CD4-positive, alpha-beta memory T cell (primary cell): ENCODE measurements around the gene SENP5. TPM values are rescaled to one million over a fixed set of nuclear protein-coding genes. Genes with fewer than 3 reads are reported as not detected.

ENCODE experiments used
- CTCF ChIA-PET: fragments of 350-600 bp; sonication (Branson Sonifier 250); formaldehyde crosslinking; loops from one replicate; lab custom pipeline; 2021; ENCODE audit warnings: inconsistent platforms; ENCODE audit not compliant: partially characterized antibody; lab: Charles Lee
- POLR2A ChIA-PET: fragments of 350-600 bp; sonication (Branson Sonifier 250); formaldehyde crosslinking; loops from one replicate; lab custom pipeline; 2021; ENCODE audit not compliant: partially characterized antibody; lab: Charles Lee
- DNase-seq, 5 donors: peaks; one replicate each; pipeline versions ENCODE4 v3.0.0 to v3.0.0-alpha.2; 2020 to 2022; ENCODE audit warnings: mixed read lengths in 1 of 5
- H3K27ac ChIP-seq: one replicate; pipeline ENCODE4 v1.7.0; 2013; ENCODE audit warnings: low read depth, low read length
- H3K27me3 ChIP-seq: 2 replicates; pipeline ENCODE4 v1.7.0; 2013; ENCODE audit warnings: mild to moderate bottlenecking, low read length, moderate library complexity; ENCODE audit not compliant: insufficient read depth
- H3K36me3 ChIP-seq: 2 replicates; pipeline ENCODE4 v1.7.0; 2013; ENCODE audit warnings: mild to moderate bottlenecking, low read length, moderate library complexity; ENCODE audit not compliant: insufficient read depth
- H3K4me1 ChIP-seq: 2 replicates; pipeline ENCODE4 v1.7.0; 2013; ENCODE audit warnings: mild to moderate bottlenecking, low read length, moderate library complexity; ENCODE audit not compliant: insufficient read depth
- H3K4me3 ChIP-seq, 2 donors: one replicate each; pipeline ENCODE4 v1.7.0; 2013; ENCODE audit warnings: low read length in 2 of 2, mild to moderate bottlenecking in 1 of 2
- H3K9me3 ChIP-seq, 2 donors: one replicate each; pipeline ENCODE4 v1.7.0; 2013; ENCODE audit warnings: low read length in 2 of 2, control low read depth in 1 of 2; ENCODE audit not compliant: control insufficient read depth in 1 of 2
- H3K27ac Mint-ChIP-seq, 7 donors: one replicate each; pipeline ENCODE4 v1.8.0; 2020 to 2021; ENCODE audit warnings: mixed read lengths in 7 of 7, mild to moderate bottlenecking in 6 of 7, inconsistent platforms in 3 of 7, moderate library complexity in 3 of 7
- H3K27me3 Mint-ChIP-seq, 2 donors: one replicate each; pipeline ENCODE4 v1.8.0; 2020 to 2021; ENCODE audit warnings: mixed read lengths in 2 of 2
- H3K36me3 Mint-ChIP-seq, 2 donors: one replicate each; pipeline ENCODE4 v1.8.0; 2020 to 2021; ENCODE audit warnings: mixed read lengths in 2 of 2, inconsistent platforms in 1 of 2, mild to moderate bottlenecking in 1 of 2
- H3K4me1 Mint-ChIP-seq, 4 donors: one replicate each; pipeline ENCODE4 v1.8.0; 2020 to 2021; ENCODE audit warnings: mixed read lengths in 4 of 4, mild to moderate bottlenecking in 1 of 4
- H3K4me3 Mint-ChIP-seq, 8 donors: one replicate each; pipeline ENCODE4 v1.8.0; 2020 to 2021; ENCODE audit warnings: mixed read lengths in 8 of 8, mild to moderate bottlenecking in 7 of 8, moderate library complexity in 6 of 8, inconsistent platforms in 3 of 8
- H3K9me3 Mint-ChIP-seq, 8 donors: one replicate each; pipeline ENCODE4 v1.8.0; 2020 to 2021; ENCODE audit warnings: mixed read lengths in 8 of 8, mild to moderate bottlenecking in 5 of 8, inconsistent platforms in 3 of 8, moderate library complexity in 1 of 8
- intact Hi-C: fragments of 100-400 bp; cut with micrococcal nuclease; formaldehyde crosslinking; loops from one replicate; pipeline ENCODE4 v1.15.1; 2023
- polyA plus RNA-seq, 2 donors: library from polyadenylated mRNA; unstranded; fragments of 300-500 nt; fragmentation: Illumina TruSeq; gene quantifications; one replicate each; pipeline ENCODE4 v1.2.3, GENCODE V29; 2021
- total RNA-seq, 2 experiments: library from RNA; stranded (reverse); gene quantifications; one replicate each; pipeline ENCODE4 v1.2.3, GENCODE V29; 2021

Gene SENP5
- total and polyA plus RNA-seq, 4 experiments from 2014 or later = 4.9 to 45.5 (median 27.0) TPM

GRCh38 chr3:196976941-196977340, 109.2 kb downstream of the SENP5 start:
- Mint-ChIP-seq H3K9me3 (peaks cover 0 to 6% (median under 1%) of the 10 kb centered on the region in 8 donors), H3K27ac (no peak overlapping the region), H3K4me1 (peaks cover 3 to 8% (median 4%) of the 10 kb centered on the region in 4 donors), H3K27me3 (peaks cover 6 to 11% of the 10 kb centered on the region in 2 donors), H3K36me3 (no peaks in the 10 kb centered on the region), H3K4me3 (no peak overlapping the region)
- Histone ChIP-seq H3K4me1 (no peaks in the 10 kb centered on the region), H3K9me3 (no peaks in the 10 kb centered on the region), H3K27ac (no peak overlapping the region), H3K4me3 (no peak overlapping the region), H3K36me3 (no peaks in the 10 kb centered on the region), H3K27me3 (no peaks in the 10 kb centered on the region)
- intact Hi-C loops = no loop called here
- no peak for DNase-seq
- POLR2A ChIA-PET = no interaction called here
- CTCF ChIA-PET = interaction anchor here (2.3 kb wide), 1 partner anchor 139 kb away, joined by 5 read pairs; no protein-coding TSS in a partner anchor

DNA sequence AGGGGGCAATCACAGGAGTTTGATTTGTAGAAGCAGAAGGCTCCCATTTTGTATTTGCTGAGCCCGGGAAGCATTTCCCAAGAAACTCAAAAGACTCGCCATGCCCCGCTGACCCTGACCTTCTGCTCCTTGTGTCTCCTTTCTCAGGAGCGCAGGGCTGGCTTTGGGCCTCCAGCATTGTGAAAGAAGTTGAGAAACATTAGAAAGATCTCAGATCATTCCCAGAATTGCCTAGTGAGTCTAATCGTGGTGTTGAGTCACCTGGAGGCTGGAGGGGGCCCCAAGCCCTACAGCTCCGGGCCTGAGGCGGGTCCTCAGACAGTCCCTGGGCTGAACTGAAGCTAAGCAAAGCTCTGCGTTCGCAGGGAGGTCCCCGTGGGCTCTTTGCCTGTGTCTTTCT, 111.8 kb downstream of the SENP5 start:
- H3K4me1 ChIP-seq = no peaks in the 10 kb centered on the region
- H3K27ac Mint-ChIP-seq = no peak overlapping the region
- ChIA-PET CTCF (no interaction called here), POLR2A (no interaction called here)
- H3K27me3 ChIP-seq = no peaks in the 10 kb centered on the region
- H3K36me3 Mint-ChIP-seq = peaks cover 0 to 5% of the 10 kb centered on the region in 2 donors
- intact Hi-C loops = loop anchor here (2.0 kb wide), 1 partner anchor 49 kb away; the partner anchor contains the start of gene MELTF
- H3K4me1 Mint-ChIP-seq = peaks cover 3 to 8% (median 4%) of the 10 kb centered on the region in 4 donors
- DNase-seq = no peak
- H3K36me3 ChIP-seq = no peaks in the 10 kb centered on the region
- H3K9me3 ChIP-seq = no peaks in the 10 kb centered on the region
- H3K9me3 Mint-ChIP-seq = peaks cover 0 to 15% (median 9%) of the 10 kb centered on the region in 8 donors
- H3K27me3 Mint-ChIP-seq = peaks cover 6 to 12% of the 10 kb centered on the region in 2 donors
- H3K27ac ChIP-seq = no peak overlapping the region
- H3K4me3 ChIP-seq = no peak overlapping the region
- H3K4me3 Mint-ChIP-seq = no peak overlapping the region

GRCh38 chr3:196981657-196982056, 113.9 kb downstream of the SENP5 start:
- H3K27ac ChIP-seq = no peak overlapping the region
- peaks cover 12 to 16% of the 10 kb centered on the region in 2 donors for H3K27me3 Mint-ChIP-seq
- H3K4me1 ChIP-seq = no peaks in the 10 kb centered on the region
- H3K9me3 ChIP-seq = no peaks in the 10 kb centered on the region
- peaks cover 0 to 5% of the 10 kb centered on the region in 2 donors for H3K36me3 Mint-ChIP-seq
- H3K27me3 ChIP-seq = no peaks in the 10 kb centered on the region
- no peak for DNase-seq
- H3K4me3 ChIP-seq = no peak overlapping the region
- ChIA-PET CTCF (interaction anchor here (1.0 kb wide), 1 partner anchor 11 kb away, joined by 3 read pairs; no protein-coding TSS in a partner anchor), POLR2A (no interaction called here)
- no peak overlapping the region for H3K4me3 Mint-ChIP-seq
- peaks cover 3 to 8% (median 4%) of the 10 kb centered on the region in 4 donors for H3K4me1 Mint-ChIP-seq
- H3K36me3 ChIP-seq = no peaks in the 10 kb centered on the region
- peaks cover 0 to 15% (median 9%) of the 10 kb centered on the region in 8 donors for H3K9me3 Mint-ChIP-seq
- no peak overlapping the region for H3K27ac Mint-ChIP-seq
- intact Hi-C loops = no loop called here

GRCh38 chr3:196983186-196983585, 115.5 kb downstream of the SENP5 start:
- ChIA-PET CTCF (interaction anchor here (0.9 kb wide), 1 partner anchor 46 kb away, joined by 3 read pairs; the partner anchor contains the start of gene MELTF), POLR2A (no interaction called here)
- H3K27me3 ChIP-seq = no peaks in the 10 kb centered on the region
- H3K4me1 ChIP-seq = no peaks in the 10 kb centered on the region
- no peaks in the 10 kb centered on the region for H3K36me3 ChIP-seq
- H3K27ac Mint-ChIP-seq = no peak overlapping the region
- peaks cover 14 to 16% of the 10 kb centered on the region in 2 donors for H3K27me3 Mint-ChIP-seq
- H3K4me3 ChIP-seq = no peak overlapping the region
- peaks cover 0 to 5% of the 10 kb centered on the region in 2 donors for H3K36me3 Mint-ChIP-seq
- H3K4me3 Mint-ChIP-seq = no peak overlapping the region
- no peak for DNase-seq
- H3K27ac ChIP-seq = no peak overlapping the region
- intact Hi-C loops = no loop called here
- H3K9me3 Mint-ChIP-seq = peaks cover 0 to 15% (median 9%) of the 10 kb centered on the region in 8 donors
- H3K9me3 ChIP-seq = no peaks in the 10 kb centered on the region
- peaks cover 3 to 8% (median 4%) of the 10 kb centered on the region in 4 donors for H3K4me1 Mint-ChIP-seq

Other genes with a start within 250 kb of the SENP5 start
- gene NRROS, start 228.2 kb upstream of the SENP5 start, total RNA-seq = 10 to 100 TPM; 18.7 to 20.0 TPM
- gene NRROS, start 228.2 kb upstream of the SENP5 start, polyA plus RNA-seq = 1 to 10 TPM; 4.6 to 5.0 TPM
- 1 to 10 TPM; 7.8 to 8.2 TPM for gene CEP19, start 155.7 kb upstream of the SENP5 start, total RNA-seq
- 10 to 100 TPM in 1 of 2 donors, 1 to 10 TPM in 1; 5.4 to 10.8 TPM for gene CEP19, start 155.7 kb upstream of the SENP5 start, polyA plus RNA-seq
- 10 to 100 TPM; 19.1 to 23.7 TPM for gene PIGX, start 155.5 kb upstream of the SENP5 start, total RNA-seq
- gene PIGX, start 155.5 kb upstream of the SENP5 start, polyA plus RNA-seq = 10 to 100 TPM; 34.1 to 37.4 TPM
- 10 to 100 TPM; 80.4 to 97.4 TPM for gene PAK2, start 128.1 kb upstream of the SENP5 start, total RNA-seq
- 10 to 100 TPM; 29.1 to 39.4 TPM for gene PAK2, start 128.1 kb upstream of the SENP5 start, polyA plus RNA-seq
- gene NCBP2, start 74.6 kb downstream of the SENP5 start, total RNA-seq = 10 to 100 TPM; 71.4 to 73.7 TPM
- 10 to 100 TPM; 65.1 to 82.2 TPM for gene NCBP2, start 74.6 kb downstream of the SENP5 start, polyA plus RNA-seq
- 1 to 10 TPM in 1 of 2 experiments, under 1 TPM in 1; 0.33 to 1.2 TPM for gene PIGZ, start 100.9 kb downstream of the SENP5 start, total RNA-seq
- under 1 TPM; 0.42 to 0.70 TPM for gene PIGZ, start 100.9 kb downstream of the SENP5 start, polyA plus RNA-seq
- 1 to 10 TPM; 1.2 to 1.4 TPM for gene MELTF, start 161.9 kb downstream of the SENP5 start, total RNA-seq
- under 1 TPM in 1 of 2 donors, not detected in 1; 0.92 TPM for gene MELTF, start 161.9 kb downstream of the SENP5 start, polyA plus RNA-seq